PC-3 (cell line): Measurements from ENCODE around the gene PTPA. TPM values are rescaled to one million over a fixed set of nuclear protein-coding genes. Genes with fewer than 3 reads are reported as not detected.

Source experiments
- ATAC-seq: fragments of 200-7000 bp; cut with Tn5 transposase; 2 replicates; pipeline ENCODE4 v1.9.1; 2020; ENCODE audit warnings: mild to moderate bottlenecking, moderate library complexity
- BruUV-seq: library from RNA; stranded (reverse); fragments of 400-500 nt; replicated peaks from 2 replicates; lab custom pipeline; 2021; lab: Mats Ljungman, UMichigan
- CTCF ChIA-PET: fragments of 300-600 bp; sonication (Branson Sonifier 250); formaldehyde crosslinking; loops from one replicate; lab custom pipeline; 2022; ENCODE audit warnings: antibody characterized with exemption; lab: Charles Lee
- POLR2A ChIA-PET: fragments of 300-600 bp; sonication (Branson Sonifier 250); formaldehyde crosslinking; loops from one replicate; lab custom pipeline; 2022; ENCODE audit warnings: antibody characterized with exemption; ENCODE audit not compliant: unreplicated experiment; lab: Charles Lee
- DNase-seq: peaks from one replicate; pipeline ENCODE4 v3.0.0-alpha.2; 2015
- H2AFZ ChIP-seq: fragments of 300-600 bp; sonication (generic); 2 replicates; pipeline ENCODE4 v1.6.0; 2016; ENCODE audit warnings: antibody characterized with exemption, low read length
- H3F3A ChIP-seq: fragments of 300-600 bp; sonication (generic); one replicate; pipeline ENCODE4 v1.6.0; 2017; ENCODE audit warnings: antibody characterized with exemption, low read length, control low read depth, mild to moderate bottlenecking; ENCODE audit not compliant: unreplicated experiment
- H3K27ac ChIP-seq: fragments of 300-600 bp; sonication (generic); 2 replicates; pipeline ENCODE4 v1.5.1; 2016; ENCODE audit warnings: mild to moderate bottlenecking, low read length
- H3K27me3 ChIP-seq: fragments of 300-600 bp; sonication (generic); 2 replicates; pipeline ENCODE4 v1.6.1; 2016; ENCODE audit warnings: low read length, mixed read lengths
- H3K36me3 ChIP-seq: fragments of 300-600 bp; sonication (generic); 2 replicates; pipeline ENCODE4 v1.6.1; 2016; ENCODE audit warnings: low read depth, mixed run types, low read length, mixed read lengths
- H3K4me1 ChIP-seq: fragments of 300-600 bp; sonication (generic); 2 replicates; pipeline ENCODE4 v1.5.1; 2016; ENCODE audit warnings: low read length; ENCODE audit not compliant: insufficient read depth
- H3K4me2 ChIP-seq: fragments of 300-600 bp; sonication (generic); 2 replicates; pipeline ENCODE4 v1.6.0; 2016; ENCODE audit warnings: low read length
- H3K4me3 ChIP-seq: fragments of 300-600 bp; sonication (generic); 2 replicates; pipeline ENCODE4 v1.5.1; 2016; ENCODE audit warnings: mild to moderate bottlenecking, low read length, mixed read lengths
- H3K79me2 ChIP-seq: fragments of 300-600 bp; sonication (generic); 2 replicates; pipeline ENCODE4 v1.6.1; 2017; ENCODE audit warnings: low read length, mixed read lengths
- H3K9ac ChIP-seq: fragments of 300-600 bp; sonication (generic); 2 replicates; pipeline ENCODE4 v1.6.0; 2016; ENCODE audit warnings: mild to moderate bottlenecking, low read length
- H3K9me2 ChIP-seq: fragments of 300-600 bp; sonication (generic); replicated peaks from 2 replicates; pipeline ENCODE4 v1.6.1; 2016; ENCODE audit warnings: mixed run types, low read length, mixed read lengths
- H3K9me3 ChIP-seq: fragments of 300-600 bp; sonication (generic); 2 replicates; pipeline ENCODE4 v1.6.1; 2016; ENCODE audit warnings: low read length, mixed read lengths
- H4K20me1 ChIP-seq: fragments of 300-600 bp; sonication (generic); 2 replicates; pipeline ENCODE4 v1.6.1; 2016; ENCODE audit warnings: low read length, mixed read lengths
- EZH2 ChIP-seq: fragments of 300-600 bp; sonication (generic); IDR thresholded peaks from one replicate; pipeline ENCODE4 v1.6.1; 2017; ENCODE audit warnings: antibody characterized with exemption, mild to moderate bottlenecking, low read length; ENCODE audit not compliant: unreplicated experiment
- EZH2phosphoT487 ChIP-seq: fragments of 300-600 bp; sonication (generic); IDR thresholded peaks from 2 replicates; pipeline ENCODE4 v1.6.1; 2018; ENCODE audit warnings: mild to moderate bottlenecking, antibody characterized with exemption, low read length, borderline replicate concordance
- intact Hi-C: fragments of 100-400 bp; cut with micrococcal nuclease; formaldehyde crosslinking; loops from 2 replicates; pipeline ENCODE4 v1.9.0; 2023
- total RNA-seq: library from RNA; depleted of rRNA; stranded (reverse); fragments of >200 nt; gene quantifications from 2 replicates; pipeline ENCODE4 v1.2.3, GENCODE V29; 2014
- TF ChIP-seq, protein P1 (sequence below): fragments of 300-600 bp; sonication (generic); conservative IDR thresholded peaks from 2 replicates; pipeline ENCODE4 v1.5.1; 2017; ENCODE audit warnings: antibody characterized with exemption, low read depth, mild to moderate bottlenecking, low read length

Gene PTPA
- total RNA-seq, 1 experiment from 2014 or later: 138 TPM

DNA sequence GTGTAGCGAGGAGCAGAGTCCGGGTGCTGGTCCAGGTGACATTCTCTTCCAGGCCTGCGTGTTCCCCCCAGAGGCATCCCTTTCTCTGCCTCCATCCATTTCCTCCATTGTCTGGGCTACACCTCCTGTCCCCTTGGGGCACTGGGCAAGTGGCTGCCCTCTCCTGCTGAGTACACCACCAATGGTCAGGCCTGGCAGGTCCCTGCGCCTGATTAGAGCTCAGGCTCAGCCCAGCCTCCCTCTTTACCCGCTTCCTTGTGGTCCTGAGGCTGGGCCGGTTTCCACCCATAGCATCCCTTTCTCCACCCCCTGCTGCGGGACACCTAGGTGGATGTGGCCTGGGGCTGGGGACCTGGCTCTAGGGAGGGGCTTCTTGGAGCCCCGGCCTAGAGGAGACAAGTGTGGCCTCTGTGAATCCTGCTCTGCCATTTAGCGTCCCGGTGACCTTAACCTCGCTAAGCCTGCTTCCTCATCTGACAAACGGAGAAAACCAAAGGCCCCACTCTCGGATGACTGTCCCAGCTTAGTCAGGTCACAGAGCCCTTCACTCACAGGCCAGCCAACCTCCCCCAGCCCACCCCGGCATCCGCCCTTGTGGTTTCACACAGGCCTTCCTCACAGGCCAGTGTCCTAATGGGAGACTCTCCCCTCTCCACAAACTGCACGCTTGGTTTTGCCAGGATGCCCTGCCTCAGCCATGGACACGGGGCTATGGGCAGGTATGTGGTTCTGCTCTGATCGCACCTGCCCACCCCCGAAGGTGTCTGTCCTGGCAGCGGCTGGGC, 17.4 kb upstream of the PTPA start:
- ATAC-seq (no peak), DNase-seq (no peak)
- Histone ChIP-seq H3K4me3 (no peak overlapping the region), H4K20me1 (no peaks in the 10 kb centered on the region), H3K9me2 (no peaks in the 10 kb centered on the region), H3K27me3 (no peaks in the 10 kb centered on the region), H3F3A (no peaks in the 10 kb centered on the region), H2AFZ (no peak overlapping the region), H3K4me1 (no peaks in the 10 kb centered on the region), H3K27ac (no peak overlapping the region), H3K4me2 (no peak overlapping the region), H3K79me2 (no peaks in the 10 kb centered on the region), H3K9me3 (no peaks in the 10 kb centered on the region), H3K36me3 (peaks cover 5% of the 10 kb centered on the region; the same call in 1 of the 2 replicates), H3K9ac (no peak overlapping the region)
- TF ChIP-seq, protein P1, sequence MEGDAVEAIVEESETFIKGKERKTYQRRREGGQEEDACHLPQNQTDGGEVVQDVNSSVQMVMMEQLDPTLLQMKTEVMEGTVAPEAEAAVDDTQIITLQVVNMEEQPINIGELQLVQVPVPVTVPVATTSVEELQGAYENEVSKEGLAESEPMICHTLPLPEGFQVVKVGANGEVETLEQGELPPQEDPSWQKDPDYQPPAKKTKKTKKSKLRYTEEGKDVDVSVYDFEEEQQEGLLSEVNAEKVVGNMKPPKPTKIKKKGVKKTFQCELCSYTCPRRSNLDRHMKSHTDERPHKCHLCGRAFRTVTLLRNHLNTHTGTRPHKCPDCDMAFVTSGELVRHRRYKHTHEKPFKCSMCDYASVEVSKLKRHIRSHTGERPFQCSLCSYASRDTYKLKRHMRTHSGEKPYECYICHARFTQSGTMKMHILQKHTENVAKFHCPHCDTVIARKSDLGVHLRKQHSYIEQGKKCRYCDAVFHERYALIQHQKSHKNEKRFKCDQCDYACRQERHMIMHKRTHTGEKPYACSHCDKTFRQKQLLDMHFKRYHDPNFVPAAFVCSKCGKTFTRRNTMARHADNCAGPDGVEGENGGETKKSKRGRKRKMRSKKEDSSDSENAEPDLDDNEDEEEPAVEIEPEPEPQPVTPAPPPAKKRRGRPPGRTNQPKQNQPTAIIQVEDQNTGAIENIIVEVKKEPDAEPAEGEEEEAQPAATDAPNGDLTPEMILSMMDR: no peak
- no peak for TF ChIP-seq EZH2phosphoT487
- TF ChIP-seq EZH2: no peak
- intact Hi-C loops: no loop called here
- CTCF ChIA-PET: no interaction called here
- POLR2A ChIA-PET: no interaction called here
- BruUV-seq: no TSS peak

DNA sequence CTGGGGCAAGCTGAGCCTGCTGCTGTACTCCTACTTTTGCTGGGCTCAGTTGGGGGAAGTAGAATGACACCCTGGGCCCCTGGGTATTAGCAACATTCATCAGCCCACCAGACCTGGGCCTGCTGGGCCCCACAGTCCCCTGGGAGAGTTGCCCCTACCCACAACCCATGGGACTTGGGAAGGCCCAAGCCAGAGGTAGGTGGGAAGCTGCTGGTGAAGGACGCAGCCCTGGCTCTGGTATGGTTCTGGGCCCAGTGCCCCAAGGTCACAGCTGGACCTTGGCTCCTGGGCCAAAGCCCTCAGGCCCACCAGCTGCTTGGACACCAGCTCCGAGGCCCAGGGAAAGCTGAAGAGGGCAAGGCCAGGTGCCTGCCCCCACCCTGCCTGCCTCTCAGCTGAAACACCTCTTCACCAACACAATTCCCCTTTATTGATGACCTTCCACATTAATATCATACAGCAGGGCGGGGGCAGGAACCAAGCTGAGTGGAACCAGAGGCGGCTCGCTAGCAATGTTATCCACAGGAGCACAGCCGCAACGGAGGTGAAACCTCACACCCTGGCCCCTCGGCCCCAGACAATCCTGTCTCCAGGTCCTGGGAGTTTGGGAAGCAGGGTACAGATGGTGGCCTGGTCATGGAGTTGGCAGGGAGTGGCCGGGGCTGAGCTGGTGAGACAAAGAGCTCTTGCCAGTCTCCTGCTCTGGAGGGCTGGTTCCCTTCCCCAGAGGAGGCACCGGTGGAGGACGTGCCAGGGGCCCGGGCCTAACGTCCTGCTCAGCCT, 16.6 kb upstream of the PTPA start:
- no peak overlapping the region for H3K9ac ChIP-seq
- no peak overlapping the region for H3K4me3 ChIP-seq
- H3K27me3 ChIP-seq: no peaks in the 10 kb centered on the region
- H3K4me2 ChIP-seq: no peak overlapping the region
- no peaks in the 10 kb centered on the region for H3K4me1 ChIP-seq
- no peak overlapping the region for H2AFZ ChIP-seq
- TF ChIP-seq, protein P1: no peak
- TF ChIP-seq EZH2phosphoT487: no peak
- TF ChIP-seq EZH2: no peak
- no peak overlapping the region for H3K27ac ChIP-seq
- ATAC-seq (no peak), DNase-seq (no peak)
- H3K9me3 ChIP-seq: no peaks in the 10 kb centered on the region
- H4K20me1 ChIP-seq: no peaks in the 10 kb centered on the region
- CTCF ChIA-PET: no interaction called here
- no peaks in the 10 kb centered on the region for H3F3A ChIP-seq
- no TSS peak for BruUV-seq
- POLR2A ChIA-PET: no interaction called here
- intact Hi-C loops: no loop called here
- no peaks in the 10 kb centered on the region for H3K9me2 ChIP-seq
- H3K79me2 ChIP-seq: no peaks in the 10 kb centered on the region
- H3K36me3 ChIP-seq: peaks cover 5% of the 10 kb centered on the region; the same call in 1 of the 2 replicates

DNA sequence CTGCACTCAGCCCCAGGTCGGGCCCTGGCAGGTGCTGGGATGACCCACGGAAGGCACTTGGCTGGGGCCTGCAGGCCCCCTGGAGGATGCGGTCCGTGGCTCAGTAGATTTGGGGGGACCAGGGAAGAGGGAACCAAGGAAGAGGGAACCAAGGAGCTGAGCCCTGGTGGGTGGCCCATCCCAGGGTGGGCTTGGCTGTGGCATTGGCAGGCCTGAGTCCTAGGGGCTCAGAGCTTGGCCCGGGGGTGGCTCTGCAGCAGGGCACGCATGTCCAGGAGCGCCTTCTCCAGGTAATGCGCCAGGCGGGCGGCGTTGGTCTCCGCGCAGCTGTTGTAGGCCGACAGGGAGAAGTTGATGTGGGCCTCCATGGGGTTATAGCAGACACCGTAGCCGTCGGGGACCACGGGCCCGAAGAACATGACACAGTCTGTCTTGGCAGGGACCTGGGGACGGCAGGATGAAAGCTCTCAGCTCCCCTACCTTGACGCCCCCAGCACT, 16.0 kb upstream of the PTPA start:
- ChIA-PET CTCF (no interaction called here), POLR2A (no interaction called here)
- no peak for TF ChIP-seq EZH2phosphoT487
- TF ChIP-seq EZH2: no peak
- TF ChIP-seq, protein P1: no peak
- H3K27ac ChIP-seq: no peak overlapping the region
- no peaks in the 10 kb centered on the region for H3K9me3 ChIP-seq
- H3K27me3 ChIP-seq: no peaks in the 10 kb centered on the region
- H3K36me3 ChIP-seq: no peaks in the 10 kb centered on the region
- intact Hi-C loops: no loop called here
- no peak for ATAC-seq
- no peaks in the 10 kb centered on the region for H3F3A ChIP-seq
- no peaks in the 10 kb centered on the region for H3K79me2 ChIP-seq
- H3K4me1 ChIP-seq: no peaks in the 10 kb centered on the region
- H4K20me1 ChIP-seq: no peaks in the 10 kb centered on the region
- no peak overlapping the region for H3K9ac ChIP-seq
- H3K4me3 ChIP-seq: no peak overlapping the region
- H3K4me2 ChIP-seq: no peak overlapping the region
- H2AFZ ChIP-seq: no peak overlapping the region
- H3K9me2 ChIP-seq: no peaks in the 10 kb centered on the region
- no peak for DNase-seq
- no TSS peak for BruUV-seq
